GM12801 (cell line): ENCODE results near the gene SAMD9.

Experiments used
- TF ChIP-seq, protein P1 (sequence below): IDR thresholded peaks from one replicate; pipeline ENCODE4 v1.5.1; 2011; ENCODE audit warnings: control low read depth; ENCODE audit not compliant: insufficient read length; ENCODE audit errors: extremely low read depth

Gene SAMD9

DNA sequence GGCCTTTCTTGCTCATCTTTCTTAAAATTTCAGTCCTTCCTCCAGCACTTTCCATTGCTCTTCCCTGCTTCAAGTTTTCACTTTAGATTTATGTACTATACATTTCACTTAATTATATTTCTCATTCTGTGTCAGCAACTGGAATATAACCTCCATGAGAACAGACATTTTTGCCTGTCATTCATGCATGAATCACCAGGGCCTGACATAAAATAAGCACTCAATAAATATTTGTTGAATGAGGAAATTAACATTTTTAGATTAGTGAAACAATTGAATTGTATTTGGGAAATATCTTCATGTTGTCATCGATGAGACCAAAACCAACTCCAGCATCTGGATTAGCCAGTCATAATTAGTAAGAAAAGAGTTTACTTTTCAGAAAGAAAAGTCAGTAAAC is 24.3 kb upstream of the SAMD9 start:
- TF ChIP-seq, protein P1, sequence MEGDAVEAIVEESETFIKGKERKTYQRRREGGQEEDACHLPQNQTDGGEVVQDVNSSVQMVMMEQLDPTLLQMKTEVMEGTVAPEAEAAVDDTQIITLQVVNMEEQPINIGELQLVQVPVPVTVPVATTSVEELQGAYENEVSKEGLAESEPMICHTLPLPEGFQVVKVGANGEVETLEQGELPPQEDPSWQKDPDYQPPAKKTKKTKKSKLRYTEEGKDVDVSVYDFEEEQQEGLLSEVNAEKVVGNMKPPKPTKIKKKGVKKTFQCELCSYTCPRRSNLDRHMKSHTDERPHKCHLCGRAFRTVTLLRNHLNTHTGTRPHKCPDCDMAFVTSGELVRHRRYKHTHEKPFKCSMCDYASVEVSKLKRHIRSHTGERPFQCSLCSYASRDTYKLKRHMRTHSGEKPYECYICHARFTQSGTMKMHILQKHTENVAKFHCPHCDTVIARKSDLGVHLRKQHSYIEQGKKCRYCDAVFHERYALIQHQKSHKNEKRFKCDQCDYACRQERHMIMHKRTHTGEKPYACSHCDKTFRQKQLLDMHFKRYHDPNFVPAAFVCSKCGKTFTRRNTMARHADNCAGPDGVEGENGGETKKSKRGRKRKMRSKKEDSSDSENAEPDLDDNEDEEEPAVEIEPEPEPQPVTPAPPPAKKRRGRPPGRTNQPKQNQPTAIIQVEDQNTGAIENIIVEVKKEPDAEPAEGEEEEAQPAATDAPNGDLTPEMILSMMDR = no peak

DNA sequence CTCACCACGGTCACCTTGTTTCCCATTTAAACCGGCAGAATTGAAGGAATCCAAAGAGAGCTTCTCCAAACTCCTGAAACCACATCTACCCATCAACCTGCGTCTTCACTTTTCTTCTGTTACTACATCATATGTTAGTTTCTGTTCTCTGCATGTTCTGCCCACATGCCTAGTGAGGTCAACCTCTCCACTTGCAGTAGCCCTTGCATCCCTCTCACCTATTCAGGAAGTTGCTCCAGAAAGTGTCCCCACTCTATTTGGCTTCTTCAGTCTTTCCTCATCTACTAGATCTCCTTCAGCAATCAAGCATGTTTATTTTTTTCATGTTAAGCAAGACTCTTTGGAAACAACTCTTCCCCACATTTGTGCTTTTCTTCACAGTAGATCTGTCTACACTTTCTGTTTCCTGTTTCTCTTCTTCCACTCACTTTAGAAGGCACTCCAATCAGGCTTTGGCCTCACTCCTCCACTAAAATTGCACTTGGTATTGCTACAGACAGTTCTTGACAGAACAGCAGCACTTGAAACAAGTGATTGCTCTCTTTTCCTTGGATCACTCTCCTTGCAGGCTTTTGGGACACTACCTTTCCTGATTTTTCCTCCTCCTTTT is 22.9 kb upstream of the SAMD9 start:
- TF ChIP-seq, protein P1 = no peak

DNA sequence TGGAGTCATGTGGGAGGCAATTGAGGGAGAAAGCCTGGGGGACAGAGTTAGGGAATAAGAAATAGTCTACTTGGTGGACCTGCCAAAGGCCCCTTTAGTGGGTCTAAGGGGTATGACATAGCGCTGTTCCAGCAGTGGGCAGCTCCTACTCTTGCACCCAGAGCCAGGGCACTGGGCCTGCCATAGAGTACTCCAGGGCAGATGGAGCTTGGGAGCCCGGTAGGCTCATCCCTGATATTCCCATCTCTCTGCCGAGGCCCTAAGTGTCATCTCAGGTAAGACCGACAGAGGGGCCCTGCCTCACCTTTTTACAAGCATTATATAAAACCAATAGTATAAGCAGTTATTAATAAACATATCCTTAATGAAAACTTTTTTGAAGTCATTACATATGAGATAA is 20.8 kb upstream of the SAMD9 start:
- TF ChIP-seq, protein P1 = no peak

DNA sequence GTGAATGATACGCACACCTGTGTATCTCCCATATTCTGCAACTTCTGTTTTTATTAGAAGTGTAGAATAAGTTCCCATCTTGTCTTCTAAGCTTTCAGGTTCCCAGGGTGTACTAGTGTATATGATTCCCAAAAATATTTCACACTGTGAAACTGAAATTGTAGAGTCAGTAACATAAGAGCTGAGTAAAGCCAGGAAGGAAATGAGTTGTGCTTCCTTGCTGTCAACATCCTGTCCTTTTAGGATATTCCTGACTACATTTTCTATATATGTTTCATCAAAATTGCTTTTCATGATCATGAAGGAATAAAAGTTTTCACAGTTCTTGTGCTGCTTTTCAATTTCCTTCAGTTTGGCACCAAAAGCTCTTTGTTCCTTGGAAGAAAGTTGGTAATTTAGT is 15.2 kb upstream of the SAMD9 start:
- TF ChIP-seq, protein P1 = no peak

DNA sequence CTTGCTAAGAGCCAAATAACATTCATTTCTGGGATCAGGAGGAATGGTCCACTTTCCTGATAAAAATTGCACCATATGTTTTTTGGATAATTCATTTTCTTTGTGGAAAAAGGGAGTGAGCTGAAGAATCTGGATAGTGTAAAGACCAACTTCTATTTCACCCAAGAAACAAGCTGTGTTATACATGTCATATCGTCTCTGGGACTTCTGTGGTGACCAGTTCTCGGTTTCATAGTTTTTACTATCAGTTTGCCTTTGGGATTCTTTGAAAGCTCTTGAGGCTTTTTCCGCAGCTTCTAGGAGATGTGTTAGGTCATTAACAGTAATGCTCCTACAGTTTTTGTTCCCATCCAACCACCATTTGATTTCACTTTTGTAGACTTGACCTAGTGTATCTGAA is 14.4 kb upstream of the SAMD9 start:
- TF ChIP-seq, protein P1 = no peak

- TF ChIP-seq, protein P1 = no peak
Observed at GRCh38 chr7:93120592-93121549, 3.1 kb upstream of the SAMD9 start.

GRCh38 chr7:93119191-93119905 is 1.6 kb upstream of the SAMD9 start:
- TF ChIP-seq, protein P1 = no peak
